Ascending aorta (tissue), 2 donors: ENCODE measurements around the gene ETF1. TPM values are rescaled to one million over a fixed set of nuclear protein-coding genes. Genes with fewer than 3 reads are reported as not detected.

ENCODE experiments used
- DNase-seq, 2 donors: peaks; one replicate each; pipeline ENCODE4 v3.0.0-alpha.2; 2019; ENCODE audit warnings: low spot score in 2 of 2
- H3K27ac ChIP-seq, 2 donors: fragments of 200-600 bp; sonication (generic); one replicate each; pipeline ENCODE4 v1.5.1; 2016 to 2017; ENCODE audit warnings: mild to moderate bottlenecking in 1 of 2
- H3K27me3 ChIP-seq: fragments of 200-600 bp; sonication (generic); one replicate; pipeline ENCODE4 v1.5.1; 2017
- H3K36me3 ChIP-seq, 2 donors: fragments of 200-600 bp; sonication (generic); one replicate each; pipeline ENCODE4 v1.5.1; 2016
- H3K4me1 ChIP-seq, 2 donors: fragments of 200-600 bp; sonication (generic); one replicate each; pipeline ENCODE4 v1.5.1; 2016 to 2017; ENCODE audit warnings: mild to moderate bottlenecking in 1 of 2
- H3K4me3 ChIP-seq, 2 donors: fragments of 200-600 bp; sonication (generic); one replicate each; pipeline ENCODE4 v1.5.1; 2016 to 2017; ENCODE audit warnings: mild to moderate bottlenecking in 1 of 2
- H3K9me3 ChIP-seq, 2 donors: fragments of 200-600 bp; sonication (generic); one replicate each; pipeline ENCODE4 v1.5.1; 2016
- intact Hi-C: fragments of 100-400 bp; cut with DNase I; formaldehyde crosslinking; loops from one replicate; pipeline ENCODE4 v1.15.1; 2023
- total RNA-seq: library from RNA; depleted of rRNA; stranded (reverse); fragments of >200 nt; gene quantifications from one replicate; pipeline ENCODE4 v1.1.0, GENCODE V29; 2016
- TF ChIP-seq, protein P1 (sequence below), 3 experiments: fragments of 200-600 bp in 2 of 3; fragments of 450-650 bp in 1 of 3; sonication (generic) in 2 of 3; IDR thresholded peaks; one replicate each; pipeline ENCODE4 v1.5.1; 2016 to 2019; ENCODE audit warnings: antibody characterized with exemption in 3 of 3, mild to moderate bottlenecking in 1 of 3, moderate library complexity in 1 of 3

The ETF1 gene
- total RNA-seq, 1 donor from 2014 or later = 28.2 TPM

GRCh38 chr5:138466900-138467710, 75.9 kb downstream of the ETF1 start:
- Histone ChIP-seq H3K4me3 (peak overlapping the region; percentile 65 to 91), H3K27ac (peak overlapping the region; percentile 2 to 46), H3K9me3 (no peaks in the 10 kb centered on the region), H3K36me3 (peaks cover 9 to 23% of the 10 kb centered on the region in 2 donors), H3K4me1 (peaks cover 9 to 24% of the 10 kb centered on the region in 2 donors), H3K27me3 (no peaks in the 10 kb centered on the region)
- TF ChIP-seq, protein P1, sequence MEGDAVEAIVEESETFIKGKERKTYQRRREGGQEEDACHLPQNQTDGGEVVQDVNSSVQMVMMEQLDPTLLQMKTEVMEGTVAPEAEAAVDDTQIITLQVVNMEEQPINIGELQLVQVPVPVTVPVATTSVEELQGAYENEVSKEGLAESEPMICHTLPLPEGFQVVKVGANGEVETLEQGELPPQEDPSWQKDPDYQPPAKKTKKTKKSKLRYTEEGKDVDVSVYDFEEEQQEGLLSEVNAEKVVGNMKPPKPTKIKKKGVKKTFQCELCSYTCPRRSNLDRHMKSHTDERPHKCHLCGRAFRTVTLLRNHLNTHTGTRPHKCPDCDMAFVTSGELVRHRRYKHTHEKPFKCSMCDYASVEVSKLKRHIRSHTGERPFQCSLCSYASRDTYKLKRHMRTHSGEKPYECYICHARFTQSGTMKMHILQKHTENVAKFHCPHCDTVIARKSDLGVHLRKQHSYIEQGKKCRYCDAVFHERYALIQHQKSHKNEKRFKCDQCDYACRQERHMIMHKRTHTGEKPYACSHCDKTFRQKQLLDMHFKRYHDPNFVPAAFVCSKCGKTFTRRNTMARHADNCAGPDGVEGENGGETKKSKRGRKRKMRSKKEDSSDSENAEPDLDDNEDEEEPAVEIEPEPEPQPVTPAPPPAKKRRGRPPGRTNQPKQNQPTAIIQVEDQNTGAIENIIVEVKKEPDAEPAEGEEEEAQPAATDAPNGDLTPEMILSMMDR (IDR thresholded peaks at IDR 0.05) = no peak
- DNase-seq = peak in 1 of 2 donors; percentile 73
- intact Hi-C loops = loop anchor here (10.0 kb wide), 1 partner anchor 108 kb away; the partner anchor contains the start of gene HSPA9

- intact Hi-C loops = loop anchor here (10.0 kb wide), 1 partner anchor 108 kb away; the partner anchor contains the start of gene HSPA9
- Histone ChIP-seq H3K4me1 (peaks cover 9 to 24% of the 10 kb centered on the region in 2 donors), H3K27ac (peak overlapping the region; percentile 39 to 99), H3K4me3 (peak overlapping the region; percentile 65 to 91), H3K36me3 (peaks cover 9 to 23% of the 10 kb centered on the region in 2 donors), H3K27me3 (no peaks in the 10 kb centered on the region), H3K9me3 (no peaks in the 10 kb centered on the region)
- TF ChIP-seq, protein P1 (IDR thresholded peaks at IDR 0.05) = no peak
- DNase-seq = peak in 1 of 2 donors; percentile 72
Measured at GRCh38 chr5:138466125-138466899, 76.7 kb downstream of the ETF1 start.

GRCh38 chr5:138465261-138466124, 77.5 kb downstream of the ETF1 start, which contains the start of gene EGR1:
Gene EGR1 (plus strand): TSS chr5:138465479. CDS start chr5:138465762, 283 bp downstream.
- peak within 1 kb of the TSS; percentile 65 to 91 for H3K4me3 ChIP-seq
- H3K27ac ChIP-seq = peak within 1 kb of the TSS; percentile 98 to 99
- H3K36me3 ChIP-seq = peaks cover 9 to 23% of the 10 kb centered on the region in 2 donors
- H3K27me3 ChIP-seq = no peaks in the 10 kb centered on the region
- H3K9me3 ChIP-seq = no peaks in the 10 kb centered on the region
- intact Hi-C loops = loop anchor here (1.0 to 10.0 kb wide), 2 partner anchors 78 to 109 kb away; partner anchors contain the start of genes ETF1 and HSPA9
- TF ChIP-seq, protein P1 (IDR thresholded peaks at IDR 0.05) = peak; percentile 11 to 19 (median 11)
- H3K4me1 ChIP-seq = peaks cover 9 to 24% of the 10 kb centered on the region in 2 donors
- peak; percentile 91 to 98 for DNase-seq

GRCh38 chr5:138464388-138465260, 78.4 kb downstream of the ETF1 start:
- TF ChIP-seq, protein P1 (IDR thresholded peaks at IDR 0.05) = peak in 2 of 3 experiments; percentile 0 to 6
- Histone ChIP-seq H3K27ac (peak overlapping the region; percentile 98 to 99), H3K4me3 (peak overlapping the region; percentile 65 to 91), H3K27me3 (no peaks in the 10 kb centered on the region), H3K4me1 (peaks cover 9 to 24% of the 10 kb centered on the region in 2 donors), H3K36me3 (peaks cover 9 to 23% of the 10 kb centered on the region in 2 donors), H3K9me3 (no peaks in the 10 kb centered on the region)
- intact Hi-C loops = loop anchor here (1.0 to 10.0 kb wide), 5 partner anchors 28 to 112 kb away; partner anchors contain the start of genes ETF1, HSPA9 and KDM3B
- peak; percentile 91 to 99 for DNase-seq
